SK-N-SH treated with all-trans-retinoic acid at 6 μM for 48 hours (cell line): ENCODE measurements around the gene ITPRIPL1.
"Not testable (repeated sequence)": the region's sequence is repeated elsewhere in the genome, so short reads cannot be mapped to it uniquely, and the experiment has no call there.

Experiments
- CSDC2 ChIP-seq: fragments of 250-450 bp; sonication (Bioruptor Pico); IDR thresholded peaks from 2 replicates; pipeline ENCODE4 v1.5.0; 2020; ENCODE audit warnings: mild to moderate bottlenecking, moderate library complexity
- OSR1 ChIP-seq: fragments of 250-450 bp; sonication (Bioruptor Pico); IDR thresholded peaks from 2 replicates; pipeline ENCODE4 v1.8.0; 2022; ENCODE audit warnings: moderate library complexity, mild to moderate bottlenecking, inconsistent platforms
- PPARA ChIP-seq: fragments of 250-450 bp; sonication (Bioruptor Pico); IDR thresholded peaks from 2 replicates; pipeline ENCODE4 v1.5.0; 2020; ENCODE audit warnings: mild to moderate bottlenecking, borderline replicate concordance
- ZC3H10 ChIP-seq: fragments of 250-450 bp; sonication (Bioruptor Pico); IDR thresholded peaks from 2 replicates; pipeline ENCODE4 v1.5.1; 2021; ENCODE audit warnings: mild to moderate bottlenecking, moderate library complexity
- ZFP3 ChIP-seq: fragments of 250-450 bp; sonication (Bioruptor Pico); IDR thresholded peaks from 2 replicates; pipeline ENCODE4 v1.5.0; 2020; ENCODE audit warnings: mild to moderate bottlenecking, moderate library complexity
- ZFP30 ChIP-seq: fragments of 450-650 bp; formaldehyde crosslinking; IDR thresholded peaks from 2 replicates; pipeline ENCODE4 v1.5.0; 2022; ENCODE audit warnings: mild to moderate bottlenecking, moderate library complexity
- ZNF70 ChIP-seq: fragments of 450-650 bp; formaldehyde crosslinking; IDR thresholded peaks from 2 replicates; pipeline ENCODE4 v1.5.0; 2020; ENCODE audit warnings: mild to moderate bottlenecking, moderate library complexity

- TF ChIP-seq ZC3H10; OSR1 (CRISPR knock-in tag); ZNF70 (CRISPR knock-in tag); CSDC2 (CRISPR knock-in tag); ZFP30; ZFP3 (CRISPR knock-in tag); PPARA (CRISPR knock-in tag): not testable (repeated sequence)
These were observed 30.8 kb upstream of the ITPRIPL1 start for GRCh38 chr2:96294271-96294670.
